ENCODE measurements around the gene C12orf76.

The C12orf76 gene

DNA sequence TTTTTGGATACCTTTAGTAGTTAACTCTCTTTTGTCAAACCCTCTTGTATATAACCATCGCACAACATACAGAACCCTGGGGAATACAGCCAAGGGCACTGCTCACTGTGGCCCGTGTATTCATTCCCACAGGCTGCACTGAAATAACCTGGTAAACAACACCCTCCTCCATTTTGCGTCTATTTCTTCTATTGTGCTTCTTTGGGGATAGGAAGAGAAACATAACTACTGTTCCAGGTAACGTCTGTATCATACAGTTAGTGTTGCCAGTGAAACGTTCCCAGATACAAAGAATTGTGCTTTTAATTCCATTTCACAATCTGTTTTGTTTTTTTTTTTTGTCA, 9.6 kb downstream of the C12orf76 start:
- no peaks in the 10 kb centered on the region for H4K20me1 ChIP-seq (ENCODE audit: insufficient read depth, low read length)
- H3K4me1 ChIP-seq (ENCODE audit: low read length), result no peaks in the 10 kb centered on the region
- H2AFZ ChIP-seq (ENCODE audit: low read length), result no peak overlapping the region
- no peaks in the 10 kb centered on the region for H3K79me2 ChIP-seq (ENCODE audit: low read length)
- H3K36me3 ChIP-seq (replicated peaks; ENCODE audit: insufficient read depth, low read length), result no peaks in the 10 kb centered on the region
- H3K4me3 ChIP-seq (ENCODE audit: low read length), result no peak overlapping the region
- no peak for TF ChIP-seq EZH2phosphoT487 (IDR thresholded peaks at IDR 0.05; ENCODE audit: low read length)
- TF ChIP-seq EZH2 (optimal IDR thresholded peaks at IDR 0.05; ENCODE audit: low read depth, low read length), result no peak
- no peaks in the 10 kb centered on the region for H3F3A ChIP-seq (ENCODE audit: insufficient read depth, low read length)
- no peaks in the 10 kb centered on the region for H3K9me3 ChIP-seq (replicated peaks; ENCODE audit: insufficient read depth, low read length)
- no peak overlapping the region for H3K4me2 ChIP-seq (ENCODE audit: low read depth, low read length)
- H3K27ac ChIP-seq (ENCODE audit: low read length), result no peak overlapping the region
- no peaks in the 10 kb centered on the region for H3K27me3 ChIP-seq (replicated peaks; ENCODE audit: insufficient read depth, low read length)
- H3K9me2 ChIP-seq (replicated peaks; ENCODE audit: insufficient read depth, low read length), result no peaks in the 10 kb centered on the region
- DNase-seq, result no peak
- no peak overlapping the region for H3K9ac ChIP-seq (ENCODE audit: low read length)

DNA sequence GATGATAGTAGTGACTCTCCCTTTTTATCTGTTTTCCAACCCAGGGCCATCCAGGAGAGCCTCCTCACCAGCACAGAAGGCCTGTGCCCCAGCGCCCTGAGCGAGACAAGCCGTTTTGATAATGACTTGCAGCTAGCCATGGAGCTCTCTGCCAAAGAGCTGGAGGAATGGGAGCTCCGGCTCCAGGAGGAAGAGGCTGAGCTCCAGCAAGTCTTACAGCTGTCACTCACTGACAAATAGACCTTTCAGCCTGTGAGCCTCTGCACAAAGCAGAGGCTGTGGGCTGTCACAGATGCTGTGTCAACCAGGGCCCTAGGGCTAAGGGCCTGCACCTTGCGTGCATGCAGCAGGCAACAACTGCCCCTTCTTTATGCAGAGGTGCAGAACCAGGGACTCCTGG, 11.0 kb downstream of the C12orf76 start:
- no peaks in the 10 kb centered on the region for H3K36me3 ChIP-seq (replicated peaks; ENCODE audit: insufficient read depth, low read length)
- no peak overlapping the region for H3K4me2 ChIP-seq (ENCODE audit: low read depth, low read length)
- H3K9ac ChIP-seq (ENCODE audit: low read length), result no peak overlapping the region
- no peaks in the 10 kb centered on the region for H3K4me1 ChIP-seq (ENCODE audit: low read length)
- no peaks in the 10 kb centered on the region for H4K20me1 ChIP-seq (ENCODE audit: insufficient read depth, low read length)
- no peak overlapping the region for H3K4me3 ChIP-seq (ENCODE audit: low read length)
- no peaks in the 10 kb centered on the region for H3K9me3 ChIP-seq (replicated peaks; ENCODE audit: insufficient read depth, low read length)
- H3K9me2 ChIP-seq (replicated peaks; ENCODE audit: insufficient read depth, low read length), result no peaks in the 10 kb centered on the region
- no peak for DNase-seq
- no peaks in the 10 kb centered on the region for H3K79me2 ChIP-seq (ENCODE audit: low read length)
- H2AFZ ChIP-seq (ENCODE audit: low read length), result no peak overlapping the region
- H3K27me3 ChIP-seq (replicated peaks; ENCODE audit: insufficient read depth, low read length), result no peaks in the 10 kb centered on the region
- H3K27ac ChIP-seq (ENCODE audit: low read length), result no peak overlapping the region
- TF ChIP-seq EZH2 (optimal IDR thresholded peaks at IDR 0.05; ENCODE audit: low read depth, low read length) (no peak), EZH2phosphoT487 (IDR thresholded peaks at IDR 0.05; ENCODE audit: low read length) (no peak)
- TF ChIP-seq, protein P1, sequence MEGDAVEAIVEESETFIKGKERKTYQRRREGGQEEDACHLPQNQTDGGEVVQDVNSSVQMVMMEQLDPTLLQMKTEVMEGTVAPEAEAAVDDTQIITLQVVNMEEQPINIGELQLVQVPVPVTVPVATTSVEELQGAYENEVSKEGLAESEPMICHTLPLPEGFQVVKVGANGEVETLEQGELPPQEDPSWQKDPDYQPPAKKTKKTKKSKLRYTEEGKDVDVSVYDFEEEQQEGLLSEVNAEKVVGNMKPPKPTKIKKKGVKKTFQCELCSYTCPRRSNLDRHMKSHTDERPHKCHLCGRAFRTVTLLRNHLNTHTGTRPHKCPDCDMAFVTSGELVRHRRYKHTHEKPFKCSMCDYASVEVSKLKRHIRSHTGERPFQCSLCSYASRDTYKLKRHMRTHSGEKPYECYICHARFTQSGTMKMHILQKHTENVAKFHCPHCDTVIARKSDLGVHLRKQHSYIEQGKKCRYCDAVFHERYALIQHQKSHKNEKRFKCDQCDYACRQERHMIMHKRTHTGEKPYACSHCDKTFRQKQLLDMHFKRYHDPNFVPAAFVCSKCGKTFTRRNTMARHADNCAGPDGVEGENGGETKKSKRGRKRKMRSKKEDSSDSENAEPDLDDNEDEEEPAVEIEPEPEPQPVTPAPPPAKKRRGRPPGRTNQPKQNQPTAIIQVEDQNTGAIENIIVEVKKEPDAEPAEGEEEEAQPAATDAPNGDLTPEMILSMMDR (IDR thresholded peaks at IDR 0.05; ENCODE audit: low read length), result no peak
- H3F3A ChIP-seq (ENCODE audit: insufficient read depth, low read length), result no peaks in the 10 kb centered on the region

DNA sequence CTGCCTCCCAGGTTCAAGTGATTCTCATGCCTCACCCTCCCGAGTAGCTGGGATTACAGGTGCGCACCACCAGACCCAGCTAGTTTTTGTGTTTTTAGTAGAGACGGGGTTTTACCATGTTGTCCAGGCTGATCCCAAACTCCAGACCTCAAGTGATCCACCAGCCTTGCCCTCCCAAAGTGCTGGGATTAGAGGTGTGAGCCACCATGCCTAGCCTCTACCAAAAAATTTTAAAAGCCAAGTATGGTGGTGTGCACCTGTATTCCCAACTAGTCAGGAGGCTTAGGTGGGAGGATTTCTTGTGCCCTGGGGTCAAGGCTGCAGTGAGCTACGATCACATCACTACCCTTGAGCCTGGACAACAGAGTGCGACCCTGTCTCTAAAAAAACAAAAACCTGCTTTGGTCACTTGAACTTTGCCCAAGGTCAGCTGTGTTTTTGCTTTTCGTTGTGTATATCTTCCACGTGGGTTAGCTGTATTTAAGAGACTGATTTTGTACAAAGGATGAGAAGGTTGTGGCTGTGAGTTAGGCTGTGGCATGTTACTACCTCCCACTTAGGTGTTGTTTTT, 12.7 kb downstream of the C12orf76 start:
- Histone ChIP-seq H3K4me2 (ENCODE audit: low read depth, low read length) (no peak overlapping the region), H3K9ac (ENCODE audit: low read length) (no peak overlapping the region), H4K20me1 (ENCODE audit: insufficient read depth, low read length) (no peaks in the 10 kb centered on the region), H2AFZ (ENCODE audit: low read length) (no peak overlapping the region), H3K9me2 (replicated peaks; ENCODE audit: insufficient read depth, low read length) (no peaks in the 10 kb centered on the region), H3K27ac (ENCODE audit: low read length) (no peak overlapping the region), H3K9me3 (replicated peaks; ENCODE audit: insufficient read depth, low read length) (no peaks in the 10 kb centered on the region), H3K27me3 (replicated peaks; ENCODE audit: insufficient read depth, low read length) (no peaks in the 10 kb centered on the region), H3K4me3 (ENCODE audit: low read length) (no peak overlapping the region), H3K36me3 (replicated peaks; ENCODE audit: insufficient read depth, low read length) (no peaks in the 10 kb centered on the region), H3K79me2 (ENCODE audit: low read length) (no peaks in the 10 kb centered on the region), H3F3A (ENCODE audit: insufficient read depth, low read length) (no peaks in the 10 kb centered on the region), H3K4me1 (ENCODE audit: low read length) (no peaks in the 10 kb centered on the region)
- no peak for DNase-seq
- TF ChIP-seq, protein P1 (IDR thresholded peaks at IDR 0.05; ENCODE audit: low read length), result no peak
- TF ChIP-seq EZH2phosphoT487 (IDR thresholded peaks at IDR 0.05; ENCODE audit: low read length) (no peak), EZH2 (optimal IDR thresholded peaks at IDR 0.05; ENCODE audit: low read depth, low read length) (no peak)

DNA sequence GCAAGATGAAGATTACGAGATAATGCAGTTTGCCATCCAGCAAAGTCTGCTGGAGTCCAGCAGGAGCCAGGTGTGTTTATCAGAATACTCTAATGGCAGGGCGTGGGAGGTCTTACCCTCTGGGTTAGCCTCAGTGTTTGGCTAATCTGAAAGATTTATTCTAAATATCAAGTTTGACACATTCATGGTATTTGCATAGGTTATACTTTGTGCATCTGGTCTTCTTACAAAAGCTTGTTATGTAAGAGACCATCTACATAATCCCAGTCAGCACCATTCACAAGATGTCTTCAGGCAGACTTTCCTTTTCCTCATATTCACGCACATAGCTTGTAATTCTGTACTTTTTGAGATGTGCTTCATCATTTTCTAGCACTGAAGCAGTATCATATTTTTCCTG, 14.4 kb downstream of the C12orf76 start:
- no peaks in the 10 kb centered on the region for H3K36me3 ChIP-seq (replicated peaks; ENCODE audit: insufficient read depth, low read length)

More for the DNA sequence above, 14.4 kb downstream of the C12orf76 start:
- Histone ChIP-seq H3K27ac (ENCODE audit: low read length) (no peak overlapping the region), H3K27me3 (replicated peaks; ENCODE audit: insufficient read depth, low read length) (no peaks in the 10 kb centered on the region), H3F3A (ENCODE audit: insufficient read depth, low read length) (no peaks in the 10 kb centered on the region), H3K4me1 (ENCODE audit: low read length) (no peaks in the 10 kb centered on the region), H2AFZ (ENCODE audit: low read length) (no peak overlapping the region), H3K9me2 (replicated peaks; ENCODE audit: insufficient read depth, low read length) (no peaks in the 10 kb centered on the region), H3K9ac (ENCODE audit: low read length) (no peak overlapping the region), H3K4me2 (ENCODE audit: low read depth, low read length) (no peak overlapping the region), H3K79me2 (ENCODE audit: low read length) (no peaks in the 10 kb centered on the region), H3K4me3 (ENCODE audit: low read length) (no peak overlapping the region), H4K20me1 (ENCODE audit: insufficient read depth, low read length) (no peaks in the 10 kb centered on the region), H3K9me3 (replicated peaks; ENCODE audit: insufficient read depth, low read length) (no peaks in the 10 kb centered on the region)
- TF ChIP-seq EZH2 (optimal IDR thresholded peaks at IDR 0.05; ENCODE audit: low read depth, low read length), result no peak
- TF ChIP-seq, protein P1 (IDR thresholded peaks at IDR 0.05; ENCODE audit: low read length), result no peak
- no peak for DNase-seq
